Endothelial cell (in vitro differentiated cells): ENCODE measurements around the gene TCERG1L. TPM values are rescaled to one million over a fixed set of nuclear protein-coding genes. Genes with fewer than 3 reads are reported as not detected.

Source experiments
- DNase-seq: peaks from one replicate; pipeline ENCODE4 v3.0.0; 2021; ENCODE audit warnings: low spot score
- H3K27ac Mint-ChIP-seq: one replicate; pipeline ENCODE4 v1.8.0; 2021; ENCODE audit warnings: mixed read lengths, inconsistent platforms; ENCODE audit not compliant: unreplicated experiment
- H3K27me3 Mint-ChIP-seq: one replicate; pipeline ENCODE4 v1.8.0; 2021; ENCODE audit warnings: mild to moderate bottlenecking, moderate library complexity, mixed read lengths, inconsistent platforms; ENCODE audit not compliant: unreplicated experiment
- H3K36me3 Mint-ChIP-seq: one replicate; pipeline ENCODE4 v1.8.0; 2021; ENCODE audit warnings: mild to moderate bottlenecking, low read depth, mixed read lengths, inconsistent platforms; ENCODE audit not compliant: unreplicated experiment
- H3K4me1 Mint-ChIP-seq: one replicate; pipeline ENCODE4 v1.8.0; 2021; ENCODE audit warnings: mild to moderate bottlenecking, mixed read lengths, inconsistent platforms; ENCODE audit not compliant: unreplicated experiment
- H3K4me3 Mint-ChIP-seq: one replicate; pipeline ENCODE4 v1.8.0; 2021; ENCODE audit warnings: mild to moderate bottlenecking, mixed read lengths, inconsistent platforms; ENCODE audit not compliant: unreplicated experiment
- H3K9me3 Mint-ChIP-seq: one replicate; pipeline ENCODE4 v1.8.0; 2021; ENCODE audit warnings: mixed read lengths, inconsistent platforms; ENCODE audit not compliant: unreplicated experiment
- total RNA-seq: library from RNA; stranded (reverse); fragmentation: NEBNext Ultra II Directional; extraction: Animal tissue kit (Norgen Biotek cat#: 25700); gene quantifications from one replicate; pipeline ENCODE4 v1.2.1, GENCODE V29; 2021; ENCODE audit not compliant: unreplicated experiment
- TF ChIP-seq, protein P1 (sequence below): fragments of 200-600 bp; sonication (generic); IDR thresholded peaks from one replicate; pipeline ENCODE4 v1.5.0; 2021; ENCODE audit warnings: antibody characterized with exemption; ENCODE audit not compliant: unreplicated experiment

TCERG1L gene
- total RNA-seq, 1 donor from 2014 or later: not detected

DNA sequence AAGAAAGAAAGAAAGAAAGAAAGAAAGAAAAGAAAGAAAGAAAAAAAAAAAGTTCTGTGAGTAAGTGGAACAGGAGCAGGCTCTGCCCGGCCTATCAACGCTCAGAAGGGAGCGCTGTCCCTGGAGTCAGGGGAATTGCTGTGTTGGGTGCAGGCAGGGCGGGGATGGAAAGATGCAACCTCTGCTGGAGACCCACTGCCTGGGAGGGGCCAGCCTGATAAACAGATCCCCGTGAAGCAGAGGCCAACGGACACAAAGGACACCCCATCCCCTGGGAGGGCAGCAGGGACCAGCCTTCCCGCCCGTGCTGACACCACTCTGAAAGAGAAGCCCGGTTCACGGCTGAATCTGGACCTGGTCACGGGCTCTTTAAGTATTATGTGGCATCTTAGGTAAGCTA lies 54.5 kb downstream of the TCERG1L start:
- TF ChIP-seq, protein P1, sequence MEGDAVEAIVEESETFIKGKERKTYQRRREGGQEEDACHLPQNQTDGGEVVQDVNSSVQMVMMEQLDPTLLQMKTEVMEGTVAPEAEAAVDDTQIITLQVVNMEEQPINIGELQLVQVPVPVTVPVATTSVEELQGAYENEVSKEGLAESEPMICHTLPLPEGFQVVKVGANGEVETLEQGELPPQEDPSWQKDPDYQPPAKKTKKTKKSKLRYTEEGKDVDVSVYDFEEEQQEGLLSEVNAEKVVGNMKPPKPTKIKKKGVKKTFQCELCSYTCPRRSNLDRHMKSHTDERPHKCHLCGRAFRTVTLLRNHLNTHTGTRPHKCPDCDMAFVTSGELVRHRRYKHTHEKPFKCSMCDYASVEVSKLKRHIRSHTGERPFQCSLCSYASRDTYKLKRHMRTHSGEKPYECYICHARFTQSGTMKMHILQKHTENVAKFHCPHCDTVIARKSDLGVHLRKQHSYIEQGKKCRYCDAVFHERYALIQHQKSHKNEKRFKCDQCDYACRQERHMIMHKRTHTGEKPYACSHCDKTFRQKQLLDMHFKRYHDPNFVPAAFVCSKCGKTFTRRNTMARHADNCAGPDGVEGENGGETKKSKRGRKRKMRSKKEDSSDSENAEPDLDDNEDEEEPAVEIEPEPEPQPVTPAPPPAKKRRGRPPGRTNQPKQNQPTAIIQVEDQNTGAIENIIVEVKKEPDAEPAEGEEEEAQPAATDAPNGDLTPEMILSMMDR: no peak
- no peak for DNase-seq
- Mint-ChIP-seq H3K4me1 (no peaks in the 10 kb centered on the region), H3K9me3 (peaks cover 44% of the 10 kb centered on the region), H3K27me3 (peaks cover 2% of the 10 kb centered on the region), H3K36me3 (peaks cover 14% of the 10 kb centered on the region), H3K27ac (no peak overlapping the region), H3K4me3 (no peak overlapping the region)

GRCh38 chr10:131254859-131255252 lies 56.7 kb downstream of the TCERG1L start:
- Mint-ChIP-seq H3K4me3 (no peak overlapping the region), H3K27ac (no peak overlapping the region), H3K27me3 (peaks cover 2% of the 10 kb centered on the region), H3K36me3 (peaks cover 12% of the 10 kb centered on the region), H3K9me3 (peaks cover 50% of the 10 kb centered on the region), H3K4me1 (no peaks in the 10 kb centered on the region)
- DNase-seq: no peak
- TF ChIP-seq, protein P1: no peak

DNA sequence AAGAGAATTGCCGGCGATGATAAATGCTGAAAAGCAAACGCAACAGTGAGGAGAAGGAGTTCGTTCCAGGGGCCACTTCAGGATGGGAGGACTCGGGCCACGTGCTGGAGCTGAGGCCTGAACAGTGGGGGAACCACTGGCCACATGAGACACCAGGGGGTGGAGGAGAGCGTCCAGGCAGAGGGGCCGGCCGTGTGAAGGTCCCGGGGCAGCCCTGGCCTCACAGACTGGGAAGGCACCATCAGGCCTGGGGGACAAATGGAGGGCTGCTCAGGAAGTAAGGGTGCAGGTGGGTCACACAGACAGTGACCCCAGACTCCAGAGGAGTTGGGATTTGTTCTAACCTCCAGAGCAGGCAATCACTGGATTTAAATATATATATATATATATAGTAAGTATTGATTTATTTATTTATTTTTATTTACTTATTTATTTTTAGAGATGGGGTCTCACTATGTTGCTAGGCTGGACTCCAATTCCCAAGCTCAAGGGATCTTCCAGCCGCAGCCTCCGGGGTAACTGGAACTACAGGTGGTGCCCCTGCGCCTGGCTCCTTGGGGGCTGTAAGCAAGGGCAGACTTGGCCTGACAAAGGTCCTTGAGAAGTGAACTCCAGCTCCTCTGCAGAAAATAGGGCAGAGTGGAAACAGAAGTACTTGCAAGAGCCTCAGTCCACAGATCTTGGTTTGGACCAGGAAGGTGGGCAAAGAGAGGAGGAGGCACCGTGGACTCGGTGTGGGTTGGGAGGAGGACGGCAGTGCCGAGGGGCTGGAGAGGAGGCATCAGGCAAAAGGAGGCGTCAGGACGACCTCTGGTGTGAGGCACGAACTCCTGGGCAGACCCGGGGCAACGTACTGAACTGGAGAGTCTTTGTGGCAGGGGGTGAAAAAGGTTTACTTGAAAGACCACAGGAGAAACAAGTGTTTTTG lies 57.3 kb downstream of the TCERG1L start:
- H3K27ac Mint-ChIP-seq: no peak overlapping the region

DNA sequence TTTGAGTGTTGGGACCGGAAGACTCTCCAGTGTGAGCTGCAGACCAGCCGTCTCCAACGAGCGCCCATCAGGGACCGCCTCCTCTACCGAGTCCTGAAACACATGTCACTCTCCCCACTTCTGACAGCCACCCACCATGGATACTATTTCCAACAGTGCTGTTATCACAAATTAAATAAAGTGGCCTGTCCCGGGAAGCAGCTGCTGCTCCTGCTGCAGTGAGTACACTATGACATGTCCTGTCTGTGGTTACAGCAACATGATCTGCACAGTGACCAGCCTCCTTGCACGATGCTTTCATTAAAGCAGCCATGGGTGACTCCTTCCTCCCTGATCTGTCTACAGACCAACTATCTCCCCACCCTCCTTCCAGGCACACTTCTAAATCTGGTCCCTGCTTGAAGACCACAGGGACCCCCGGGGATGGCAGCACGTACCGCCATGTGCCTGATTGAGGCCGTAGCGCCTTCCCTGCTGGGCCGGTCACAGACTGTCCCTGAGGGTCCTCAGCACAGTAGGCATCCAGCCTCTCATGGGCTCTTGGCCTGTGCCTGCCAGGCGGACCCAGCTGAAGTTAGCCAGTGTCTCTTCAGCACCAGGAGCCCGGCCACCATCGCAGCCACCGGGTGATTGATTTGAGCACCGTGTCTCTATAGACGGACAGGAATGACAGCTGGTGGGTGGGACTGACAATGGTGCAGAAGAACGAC lies 58.8 kb downstream of the TCERG1L start:
- H3K4me1 Mint-ChIP-seq: no peaks in the 10 kb centered on the region
- H3K27ac Mint-ChIP-seq: no peak overlapping the region
- TF ChIP-seq, protein P1: no peak
- peaks cover 5% of the 10 kb centered on the region for H3K36me3 Mint-ChIP-seq
- DNase-seq: no peak
- peaks cover 53% of the 10 kb centered on the region for H3K9me3 Mint-ChIP-seq
- peaks cover 4% of the 10 kb centered on the region for H3K27me3 Mint-ChIP-seq
- no peak overlapping the region for H3K4me3 Mint-ChIP-seq

More for the DNA sequence above, 57.3 kb downstream of the TCERG1L start:
- H3K9me3 Mint-ChIP-seq: peaks cover 53% of the 10 kb centered on the region
- H3K4me1 Mint-ChIP-seq: no peaks in the 10 kb centered on the region
- TF ChIP-seq, protein P1: no peak
- peaks cover 12% of the 10 kb centered on the region for H3K36me3 Mint-ChIP-seq
- DNase-seq: no peak
- H3K4me3 Mint-ChIP-seq: no peak overlapping the region
- peaks cover 4% of the 10 kb centered on the region for H3K27me3 Mint-ChIP-seq

DNA sequence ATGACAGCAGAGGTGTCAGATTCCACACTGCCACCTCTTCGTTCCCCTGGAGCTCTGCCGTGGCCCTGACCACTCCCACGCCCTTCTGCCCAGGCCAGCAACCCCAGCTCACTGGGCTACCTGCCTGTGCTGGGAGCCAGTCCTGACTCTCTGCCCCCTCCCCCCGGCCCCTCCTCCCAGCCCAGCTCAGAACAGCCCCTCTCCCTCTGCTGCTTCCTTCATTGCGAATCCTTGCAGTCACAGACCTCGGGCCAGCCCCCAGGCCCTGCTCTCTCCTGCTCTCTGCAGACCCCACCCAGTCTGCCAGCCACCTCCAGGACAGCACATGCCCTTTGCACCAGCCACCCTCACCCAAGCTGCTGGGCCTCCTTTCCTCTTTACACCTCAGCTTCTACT lies 60.4 kb downstream of the TCERG1L start:
- no peak for DNase-seq
- Mint-ChIP-seq H3K4me1 (no peaks in the 10 kb centered on the region), H3K36me3 (peaks cover 5% of the 10 kb centered on the region), H3K27me3 (peaks cover 6% of the 10 kb centered on the region), H3K9me3 (peaks cover 50% of the 10 kb centered on the region), H3K4me3 (no peak overlapping the region), H3K27ac (no peak overlapping the region)
- TF ChIP-seq, protein P1: no peak
